Endodermal cell (in vitro differentiated cells): ENCODE measurements around the gene GDPD2. TPM values are rescaled to one million over a fixed set of nuclear protein-coding genes. Genes with fewer than 3 reads are reported as not detected.

Source experiments
- DNase-seq: peaks from one replicate; pipeline ENCODE4 v3.0.0-alpha.2; 2017
- H3K27ac ChIP-seq: 2 replicates; pipeline ENCODE4 v1.5.1; 2013; ENCODE audit warnings: mild to moderate bottlenecking, low read depth, low read length, moderate library complexity
- H3K27me3 ChIP-seq: 2 replicates; pipeline ENCODE4 v1.6.1; 2013; ENCODE audit warnings: mild to moderate bottlenecking, low read length, moderate library complexity; ENCODE audit not compliant: insufficient read depth, control insufficient read depth, poor library complexity, severe bottlenecking
- H3K36me3 ChIP-seq: 2 replicates; pipeline ENCODE4 v1.7.0; 2013; ENCODE audit warnings: mild to moderate bottlenecking, low read length, moderate library complexity; ENCODE audit not compliant: control insufficient read depth, insufficient read depth
- H3K4me1 ChIP-seq: one replicate; pipeline ENCODE4 v1.7.0; 2013; ENCODE audit warnings: low read length; ENCODE audit not compliant: control insufficient read depth, insufficient read depth
- H3K4me3 ChIP-seq: 2 replicates; pipeline ENCODE4 v1.5.1; 2013; ENCODE audit warnings: mild to moderate bottlenecking, low read length, moderate library complexity
- H3K9ac ChIP-seq: 2 replicates; pipeline ENCODE4 v1.6.1; 2013; ENCODE audit warnings: mild to moderate bottlenecking, low read length, moderate library complexity; ENCODE audit not compliant: poor library complexity, severe bottlenecking; ENCODE audit errors: extremely low read depth
- H3K9me3 ChIP-seq: 2 replicates; pipeline ENCODE4 v1.6.1; 2013; ENCODE audit warnings: mild to moderate bottlenecking, low read length, moderate library complexity; ENCODE audit not compliant: control insufficient read depth
- H3K27ac Mint-ChIP-seq: 2 replicates; pipeline ENCODE4 v1.8.0; 2020; ENCODE audit warnings: mixed read lengths
- H3K27me3 Mint-ChIP-seq: 2 replicates; pipeline ENCODE4 v1.8.0; 2021; ENCODE audit warnings: mild to moderate bottlenecking, mixed read lengths; ENCODE audit not compliant: insufficient read depth
- H3K36me3 Mint-ChIP-seq: 2 replicates; pipeline ENCODE4 v1.8.0; 2020; ENCODE audit warnings: low read depth, mixed read lengths
- H3K4me1 Mint-ChIP-seq: 2 replicates; pipeline ENCODE4 v1.8.0; 2020; ENCODE audit warnings: mixed read lengths
- H3K4me3 Mint-ChIP-seq: 2 replicates; pipeline ENCODE4 v1.8.0; 2020; ENCODE audit warnings: mild to moderate bottlenecking, moderate library complexity, mixed read lengths
- H3K9me3 Mint-ChIP-seq: 2 replicates; pipeline ENCODE4 v1.8.0; 2020; ENCODE audit warnings: mild to moderate bottlenecking, mixed read lengths
- WGBS, 2 experiments: methylation state at CpG; one replicate each; pipeline versions ENCODE4 v1.1.5 to v1.1.7; 2013; ENCODE audit warnings: missing lambda C conversion rate in 2 of 2, mixed read lengths in 1 of 2; ENCODE audit not compliant: insufficient coverage in 1 of 2, insufficient read length in 1 of 2; 5-methylcytosine and 5-hydroxymethylcytosine counted together
- total RNA-seq, 2 donors: library from RNA; stranded (reverse); fragmentation: NEBNext Ultra II Directional in 1 of 2; extraction: Animal tissue kit (Norgen Biotek cat#: 25700) in 1 of 2; gene quantifications; 2 replicates in 1 of 2; 3 replicates in 1 of 2; pipeline ENCODE4 v1.2.1, GENCODE V29; 2021
- TF ChIP-seq, protein P1 (sequence below): fragments of 200-600 bp; sonication (generic); conservative IDR thresholded peaks from 2 replicates; pipeline ENCODE4 v1.5.0; 2021; ENCODE audit warnings: antibody characterized with exemption, mild to moderate bottlenecking

Gene GDPD2
- total RNA-seq, 2 donors from 2014 or later: 0.55 to 1.5 TPM

DNA sequence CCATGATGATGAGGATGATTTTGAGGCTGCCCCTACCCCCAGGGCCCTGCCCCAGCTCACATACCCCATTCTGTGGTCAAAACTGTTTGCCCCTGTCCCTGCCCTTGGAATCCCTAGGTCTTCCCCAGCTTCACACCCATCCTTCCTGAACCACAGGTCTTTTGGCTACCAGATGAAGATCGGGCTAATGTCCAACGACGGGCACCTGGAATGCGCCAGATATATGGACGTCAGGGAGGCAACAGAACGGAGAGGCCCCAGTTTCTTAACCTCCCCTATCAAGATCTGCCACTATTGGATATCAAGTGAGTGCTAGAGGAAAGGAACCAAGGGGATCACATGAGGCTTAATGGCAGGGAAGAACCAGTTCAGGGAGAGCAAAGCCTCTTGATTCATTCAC, 6.6 kb downstream of the GDPD2 start:
- H3K4me1 Mint-ChIP-seq: peaks cover 3% of the 10 kb centered on the region
- H3K4me3 Mint-ChIP-seq: no peak overlapping the region
- H3K27me3 Mint-ChIP-seq: no peaks in the 10 kb centered on the region
- no peaks in the 10 kb centered on the region for H3K9me3 ChIP-seq
- H3K36me3 Mint-ChIP-seq: no peaks in the 10 kb centered on the region
- DNase-seq: no peak
- TF ChIP-seq, protein P1, sequence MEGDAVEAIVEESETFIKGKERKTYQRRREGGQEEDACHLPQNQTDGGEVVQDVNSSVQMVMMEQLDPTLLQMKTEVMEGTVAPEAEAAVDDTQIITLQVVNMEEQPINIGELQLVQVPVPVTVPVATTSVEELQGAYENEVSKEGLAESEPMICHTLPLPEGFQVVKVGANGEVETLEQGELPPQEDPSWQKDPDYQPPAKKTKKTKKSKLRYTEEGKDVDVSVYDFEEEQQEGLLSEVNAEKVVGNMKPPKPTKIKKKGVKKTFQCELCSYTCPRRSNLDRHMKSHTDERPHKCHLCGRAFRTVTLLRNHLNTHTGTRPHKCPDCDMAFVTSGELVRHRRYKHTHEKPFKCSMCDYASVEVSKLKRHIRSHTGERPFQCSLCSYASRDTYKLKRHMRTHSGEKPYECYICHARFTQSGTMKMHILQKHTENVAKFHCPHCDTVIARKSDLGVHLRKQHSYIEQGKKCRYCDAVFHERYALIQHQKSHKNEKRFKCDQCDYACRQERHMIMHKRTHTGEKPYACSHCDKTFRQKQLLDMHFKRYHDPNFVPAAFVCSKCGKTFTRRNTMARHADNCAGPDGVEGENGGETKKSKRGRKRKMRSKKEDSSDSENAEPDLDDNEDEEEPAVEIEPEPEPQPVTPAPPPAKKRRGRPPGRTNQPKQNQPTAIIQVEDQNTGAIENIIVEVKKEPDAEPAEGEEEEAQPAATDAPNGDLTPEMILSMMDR: no peak
- H3K27me3 ChIP-seq: no peaks in the 10 kb centered on the region
- H3K4me1 ChIP-seq: no peaks in the 10 kb centered on the region
- no peak overlapping the region for H3K27ac Mint-ChIP-seq
- H3K36me3 ChIP-seq: no peaks in the 10 kb centered on the region
- H3K9me3 Mint-ChIP-seq: peaks cover 53% of the 10 kb centered on the region
- H3K9ac ChIP-seq: no peak overlapping the region
- no peak overlapping the region for H3K27ac ChIP-seq
- 100% methylated on average over 3 of the region's 6 CpGs; no CpG with 5 or more reads in 1 of the 2 experiments for WGBS, 2 experiments
- no peak overlapping the region for H3K4me3 ChIP-seq

DNA sequence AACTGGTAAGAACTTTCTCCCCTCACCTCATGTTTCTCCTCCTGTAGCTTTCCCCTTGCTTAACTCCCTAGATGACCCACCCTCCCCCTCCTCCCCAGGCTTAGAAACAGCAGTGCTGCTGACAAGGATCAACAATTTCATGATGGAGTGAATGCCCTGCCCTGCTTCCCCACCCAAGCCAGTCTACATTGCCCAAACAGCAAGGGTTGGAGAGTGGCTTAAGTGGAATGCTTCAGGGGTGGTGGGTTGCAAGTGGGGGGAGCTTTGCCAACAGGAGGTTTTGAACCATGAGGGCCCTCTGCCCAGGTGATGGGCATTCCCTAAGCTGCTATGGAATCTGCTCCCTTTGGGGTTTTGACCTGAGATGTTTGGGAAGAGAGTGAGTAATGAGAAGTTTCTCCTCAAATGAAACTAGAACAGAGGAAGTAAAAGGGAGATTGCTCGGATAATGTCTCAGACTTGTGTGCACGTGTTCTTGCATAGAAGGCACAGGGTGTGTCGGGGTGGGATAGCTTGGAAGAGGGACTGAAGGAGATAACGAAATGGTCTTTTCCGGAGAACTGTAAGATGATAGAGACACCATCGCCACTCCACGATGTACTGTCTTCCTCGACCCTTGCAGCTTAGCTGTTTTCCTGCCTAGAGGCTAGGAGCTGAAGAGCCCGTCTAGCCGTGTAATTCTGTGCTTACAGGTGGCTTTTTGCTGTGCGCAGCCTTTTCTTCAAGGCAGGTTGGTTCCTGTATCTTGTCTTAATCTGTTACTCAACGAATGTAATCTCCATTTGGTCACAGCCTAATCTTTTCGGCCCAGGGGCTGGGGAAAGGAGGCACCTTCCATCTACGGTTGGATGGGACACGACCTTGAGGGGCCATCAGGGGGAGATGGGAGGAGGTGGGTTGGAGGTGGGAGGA, 10.1 kb downstream of the GDPD2 start:
- TF ChIP-seq, protein P1: no peak
- Histone ChIP-seq H3K27ac (no peak overlapping the region), H3K36me3 (no peaks in the 10 kb centered on the region), H3K9me3 (no peaks in the 10 kb centered on the region), H3K4me3 (peak overlapping the region; percentile 87), H3K9ac (no peak overlapping the region), H3K27me3 (no peaks in the 10 kb centered on the region), H3K4me1 (no peaks in the 10 kb centered on the region)
- peak overlapping the region; percentile 81 for H3K4me3 Mint-ChIP-seq
- H3K4me1 Mint-ChIP-seq: peaks cover 5% of the 10 kb centered on the region
- WGBS, 2 experiments: 73 to 91% methylated on average over 6 to 15 of the region's 15 CpGs
- peaks cover 9% of the 10 kb centered on the region for H3K27me3 Mint-ChIP-seq
- no peak for DNase-seq
- H3K36me3 Mint-ChIP-seq: no peaks in the 10 kb centered on the region
- no peak overlapping the region for H3K27ac Mint-ChIP-seq
- H3K9me3 Mint-ChIP-seq: peaks cover 72% of the 10 kb centered on the region

DNA sequence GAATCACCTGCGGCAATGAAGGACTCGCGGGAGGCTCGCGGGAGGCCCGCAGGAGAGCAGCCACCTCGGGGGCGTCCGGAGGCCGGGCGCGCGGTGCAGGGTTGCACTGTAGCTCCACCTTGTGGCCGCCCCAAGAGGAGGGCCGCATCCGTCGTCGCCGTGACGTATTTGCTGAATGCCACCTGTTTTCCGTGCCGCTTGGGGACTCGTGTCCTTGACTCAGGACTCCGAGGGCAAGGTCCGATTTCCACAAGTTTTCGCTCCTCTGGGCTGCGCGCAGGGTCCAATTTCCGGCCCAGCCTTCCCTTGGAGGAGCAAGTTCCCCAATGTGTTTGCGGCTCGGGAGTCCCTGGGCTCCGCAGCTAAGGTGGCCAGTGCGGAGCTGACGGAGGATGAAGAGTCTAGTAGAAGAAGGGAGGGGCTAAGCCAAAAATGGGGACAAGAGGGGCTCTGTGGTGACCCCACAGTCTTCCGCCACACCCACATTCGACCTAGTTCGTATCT, 10.8 kb downstream of the GDPD2 start:
- H3K4me1 Mint-ChIP-seq: peaks cover 5% of the 10 kb centered on the region
- H3K4me1 ChIP-seq: no peaks in the 10 kb centered on the region
- no peaks in the 10 kb centered on the region for H3K9me3 ChIP-seq
- H3K36me3 ChIP-seq: no peaks in the 10 kb centered on the region
- peak overlapping the region; percentile 98 for H3K27ac Mint-ChIP-seq
- H3K4me3 Mint-ChIP-seq: peak overlapping the region; percentile 81
- TF ChIP-seq, protein P1: peak; percentile 83
- H3K9me3 Mint-ChIP-seq: peaks cover 74% of the 10 kb centered on the region
- H3K36me3 Mint-ChIP-seq: no peaks in the 10 kb centered on the region
- peak overlapping the region; percentile 74 for H3K9ac ChIP-seq
- DNase-seq: peak; percentile 90
- WGBS, 2 experiments: 0% methylated on average over 4 to 37 of the region's 37 CpGs
- H3K4me3 ChIP-seq: peak overlapping the region; percentile 87
- H3K27me3 ChIP-seq: no peaks in the 10 kb centered on the region
- peaks cover 9% of the 10 kb centered on the region for H3K27me3 Mint-ChIP-seq
- H3K27ac ChIP-seq: peak overlapping the region; percentile 53
